ENCODE results near the gene SLC9A7. TPM values are rescaled to one million over a fixed set of nuclear protein-coding genes. Genes with fewer than 3 reads are reported as not detected.

The SLC9A7 gene
- total and polyA plus RNA-seq, 4 donors: 2.3 to 13.2 (median 3.1) TPM

- H3K27ac ChIP-seq (ENCODE audit: low read depth in 1 of 2, low read length in 2 of 2): peak overlapping the region in 1 of 2 donors; percentile 28
- H3K27me3 ChIP-seq (ENCODE audit: control insufficient read depth in 4 of 4, insufficient read depth in 4 of 4, low read length in 3 of 4): no peaks in the 10 kb centered on the region
- no peak for TF ChIP-seq REST (IDR thresholded peaks at IDR 0.05)
- TF ChIP-seq ZBTB33 (IDR thresholded peaks at IDR 0.05): peak; percentile 85
- no peak overlapping the region for H3K4me3 ChIP-seq (ENCODE audit: low read depth in 1 of 3, low read length in 3 of 3)
- H3K4me1 ChIP-seq (ENCODE audit: control insufficient read depth in 4 of 4, insufficient read depth in 4 of 4, low read length in 3 of 4): peaks cover 15 to 49% (median 37%) of the 10 kb centered on the region in 4 donors
- DNase-seq (ENCODE audit: low spot score): no peak
- no peak overlapping the region for H3K9ac ChIP-seq (ENCODE audit: low read depth in 1 of 2, low read length in 2 of 2)
- no peaks in the 10 kb centered on the region for H3K36me3 ChIP-seq (ENCODE audit: control insufficient read depth in 4 of 4, insufficient read depth in 3 of 4, low read depth in 1 of 4, low read length in 3 of 4)
- no peaks in the 10 kb centered on the region for H3K9me3 ChIP-seq (ENCODE audit: control insufficient read depth in 4 of 4, low read length in 3 of 4)
- 75% methylated on average over 7 of the region's 7 CpGs for WGBS
Measured at GRCh38 chrX:46626566-46626965, 132.4 kb downstream of the SLC9A7 start.

GRCh38 chrX:46624090-46624786 is 134.7 kb downstream of the SLC9A7 start:
- Histone ChIP-seq H3K9ac (ENCODE audit: low read depth in 1 of 2, low read length in 2 of 2) (no peak overlapping the region), H3K27ac (ENCODE audit: low read depth in 1 of 2, low read length in 2 of 2) (peak overlapping the region; percentile 6 to 56), H3K4me1 (ENCODE audit: control insufficient read depth in 4 of 4, insufficient read depth in 4 of 4, low read length in 3 of 4) (peaks cover 17 to 55% (median 47%) of the 10 kb centered on the region in 4 donors), H3K9me3 (ENCODE audit: control insufficient read depth in 4 of 4, low read length in 3 of 4) (no peaks in the 10 kb centered on the region), H3K27me3 (ENCODE audit: control insufficient read depth in 4 of 4, insufficient read depth in 4 of 4, low read length in 3 of 4) (no peaks in the 10 kb centered on the region), H3K36me3 (ENCODE audit: control insufficient read depth in 4 of 4, insufficient read depth in 3 of 4, low read depth in 1 of 4, low read length in 3 of 4) (no peaks in the 10 kb centered on the region), H3K4me3 (ENCODE audit: low read depth in 1 of 3, low read length in 3 of 3) (no peak overlapping the region)
- TF ChIP-seq FOXA2 (IDR thresholded peaks at IDR 0.05): peak; percentile 10
- TF ChIP-seq RXRA (IDR thresholded peaks at IDR 0.05): peak in 1 of 2 donors; percentile 13
- TF ChIP-seq SP1 (IDR thresholded peaks at IDR 0.05): peak; percentile 6
- no peak for TF ChIP-seq FOXA1 (IDR thresholded peaks at IDR 0.05)
- no peak for TF ChIP-seq HNF4G (IDR thresholded peaks at IDR 0.05)
- peak; percentile 28 to 29 for TF ChIP-seq HNF4A (conservative IDR thresholded peaks at IDR 0.05)
- TF ChIP-seq YY1 (IDR thresholded peaks at IDR 0.05): peak; percentile 39
- WGBS: 35% methylated on average over 6 of the region's 6 CpGs
- no peak for DNase-seq (ENCODE audit: low spot score)

GRCh38 chrX:46621572-46621971 is 137.3 kb downstream of the SLC9A7 start:
- no peak for DNase-seq (ENCODE audit: low spot score)
- Histone ChIP-seq H3K36me3 (ENCODE audit: control insufficient read depth in 4 of 4, insufficient read depth in 3 of 4, low read depth in 1 of 4, low read length in 3 of 4) (no peaks in the 10 kb centered on the region), H3K9ac (ENCODE audit: low read depth in 1 of 2, low read length in 2 of 2) (no peak overlapping the region), H3K4me3 (ENCODE audit: low read depth in 1 of 3, low read length in 3 of 3) (no peak overlapping the region), H3K27me3 (ENCODE audit: control insufficient read depth in 4 of 4, insufficient read depth in 4 of 4, low read length in 3 of 4) (no peaks in the 10 kb centered on the region), H3K9me3 (ENCODE audit: control insufficient read depth in 4 of 4, low read length in 3 of 4) (no peaks in the 10 kb centered on the region), H3K4me1 (ENCODE audit: control insufficient read depth in 4 of 4, insufficient read depth in 4 of 4, low read length in 3 of 4) (peaks cover 7 to 38% (median 31%) of the 10 kb centered on the region in 4 donors), H3K27ac (ENCODE audit: low read depth in 1 of 2, low read length in 2 of 2) (no peak overlapping the region)
- 30% methylated on average over 3 of the region's 3 CpGs for WGBS
- TF ChIP-seq HNF4A (conservative IDR thresholded peaks at IDR 0.05) (no peak), SP1 (IDR thresholded peaks at IDR 0.05) (no peak), GABPA (IDR thresholded peaks at IDR 0.05 in 1 of 2, conservative IDR thresholded peaks at IDR 0.05 in 1 of 2) (no peak), ATF3 (IDR thresholded peaks at IDR 0.05) (no peak), RAD21 (IDR thresholded peaks at IDR 0.05) (no peak), FOXA2 (IDR thresholded peaks at IDR 0.05) (no peak), RXRA (IDR thresholded peaks at IDR 0.05) (peak in 1 of 2 donors; percentile 8)
